Measurements from ENCODE around the gene TXLNA.

The TXLNA gene

GRCh38 chr1:32242341-32242851, 62.9 kb downstream of the TXLNA start:
- in situ Hi-C loops (cut with HindIII; ENCODE audit: low sequenced_read_pairs): no loop called here

GRCh38 chr1:32246888-32247273, 67.4 kb downstream of the TXLNA start, which contains the start of gene FAM167B:
TSS of gene FAM167B (plus strand) at chr1:32247222. CDS start at chr1:32247422, 200 bp downstream.
- in situ Hi-C loops (cut with HindIII; ENCODE audit: low sequenced_read_pairs): no loop called here

GRCh38 chr1:32247452-32247851, 68.0 kb downstream of the TXLNA start:
- in situ Hi-C loops (cut with HindIII; ENCODE audit: low sequenced_read_pairs): no loop called here
